Mucosa of descending colon (tissue), 3 donors: ENCODE data around the gene ELL2. TPM values are rescaled to one million over a fixed set of nuclear protein-coding genes. Genes with fewer than 3 reads are reported as not detected.

Source experiments
- ATAC-seq: fragments of 200-7000 bp; cut with Tn5 transposase; one replicate; pipeline ENCODE4 v1.9.1; 2020; ENCODE audit warnings: mild to moderate bottlenecking, moderate library complexity
- DNase-seq, 3 donors: peaks; one replicate each; pipeline ENCODE4 v3.0.0-alpha.2; 2020
- H3K36me3 ChIP-seq: fragments of 200-600 bp; one replicate; pipeline ENCODE4 v1.8.0; 2021; ENCODE audit warnings: low read depth, mild to moderate bottlenecking
- H3K4me1 ChIP-seq: fragments of 200-600 bp; one replicate; pipeline ENCODE4 v1.8.0; 2021; ENCODE audit warnings: low read depth, mild to moderate bottlenecking
- H3K4me3 ChIP-seq: fragments of 200-600 bp; one replicate; pipeline ENCODE4 v1.8.0; 2021; ENCODE audit warnings: mild to moderate bottlenecking
- H3K9me3 ChIP-seq: fragments of 200-600 bp; one replicate; pipeline ENCODE4 v1.8.0; 2021; ENCODE audit warnings: mild to moderate bottlenecking
- intact Hi-C, 2 donors: fragments of 100-400 bp; cut with DNase I in 1 of 2; cut with micrococcal nuclease in 1 of 2; formaldehyde crosslinking; loops; one replicate each; pipeline versions ENCODE4 v1.11.0 to v1.11.1; 2022; cut with DNase I, micrococcal nuclease
- total RNA-seq, 3 donors: library from RNA; stranded (reverse); fragmentation: NEBNext Ultra II Directional in 2 of 3; extraction: Animal tissue kit (Norgen Biotek cat#: 25700) in 2 of 3; gene quantifications; one replicate each; pipeline versions ENCODE4 v1.2.1 to v1.2.4, GENCODE V29; 2021 to 2023
- TF ChIP-seq, protein P1 (sequence below): fragments of 200-600 bp; IDR thresholded peaks from one replicate; pipeline ENCODE4 v1.8.0; 2022; ENCODE audit warnings: antibody characterized with exemption, mild to moderate bottlenecking
- donor health status: DM: no; HTN: no; CAD: no; lungs with moderate emphysema.
- donor health status: DM: no; HTN: no; CAD: no.
- donor health status: DM: no; HTN: yes; CAD: no.

The ELL2 gene
- total RNA-seq, 3 donors from 2014 or later, result 26.9 to 42.7 (median 31.7) TPM

DNA sequence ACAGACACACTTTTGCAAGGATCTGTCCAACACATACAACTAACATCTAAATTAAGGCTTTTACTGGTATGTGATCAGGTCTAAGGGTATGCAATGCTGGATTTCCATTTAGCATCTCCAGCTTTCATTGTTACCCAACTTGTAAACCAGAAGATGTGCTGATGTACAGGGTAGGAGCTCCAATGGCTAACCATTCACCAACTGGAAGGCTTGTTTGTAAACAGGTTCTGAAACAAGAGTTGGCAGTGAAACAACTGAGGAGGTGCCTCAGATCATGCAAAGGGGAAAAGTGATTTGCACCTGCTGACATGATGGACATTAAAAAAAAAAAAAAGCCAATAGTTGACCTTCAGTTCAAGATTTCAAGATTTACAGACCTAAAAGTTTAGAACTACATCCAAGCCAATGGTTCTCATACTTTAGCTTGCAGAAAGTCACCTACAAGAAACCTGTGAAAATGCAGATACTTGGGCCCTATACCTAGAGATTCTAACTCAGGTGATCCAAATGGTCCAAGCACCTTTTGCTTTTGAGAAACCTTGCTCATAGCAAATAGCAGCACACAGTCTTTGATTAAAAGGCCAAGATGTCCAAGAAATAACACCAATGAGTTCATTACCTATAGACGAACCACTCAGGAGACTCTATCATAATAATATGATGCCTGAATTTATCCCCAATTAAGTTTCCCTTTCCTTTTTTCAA is 75.2 kb downstream of the ELL2 start:
- H3K4me3 ChIP-seq, result no peak overlapping the region
- TF ChIP-seq, protein P1, sequence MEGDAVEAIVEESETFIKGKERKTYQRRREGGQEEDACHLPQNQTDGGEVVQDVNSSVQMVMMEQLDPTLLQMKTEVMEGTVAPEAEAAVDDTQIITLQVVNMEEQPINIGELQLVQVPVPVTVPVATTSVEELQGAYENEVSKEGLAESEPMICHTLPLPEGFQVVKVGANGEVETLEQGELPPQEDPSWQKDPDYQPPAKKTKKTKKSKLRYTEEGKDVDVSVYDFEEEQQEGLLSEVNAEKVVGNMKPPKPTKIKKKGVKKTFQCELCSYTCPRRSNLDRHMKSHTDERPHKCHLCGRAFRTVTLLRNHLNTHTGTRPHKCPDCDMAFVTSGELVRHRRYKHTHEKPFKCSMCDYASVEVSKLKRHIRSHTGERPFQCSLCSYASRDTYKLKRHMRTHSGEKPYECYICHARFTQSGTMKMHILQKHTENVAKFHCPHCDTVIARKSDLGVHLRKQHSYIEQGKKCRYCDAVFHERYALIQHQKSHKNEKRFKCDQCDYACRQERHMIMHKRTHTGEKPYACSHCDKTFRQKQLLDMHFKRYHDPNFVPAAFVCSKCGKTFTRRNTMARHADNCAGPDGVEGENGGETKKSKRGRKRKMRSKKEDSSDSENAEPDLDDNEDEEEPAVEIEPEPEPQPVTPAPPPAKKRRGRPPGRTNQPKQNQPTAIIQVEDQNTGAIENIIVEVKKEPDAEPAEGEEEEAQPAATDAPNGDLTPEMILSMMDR, result no peak
- no peak for ATAC-seq
- H3K36me3 ChIP-seq, result no peaks in the 10 kb centered on the region
- intact Hi-C loops, result no loop called here
- DNase-seq, result no peak
- H3K4me1 ChIP-seq, result no peaks in the 10 kb centered on the region
- no peaks in the 10 kb centered on the region for H3K9me3 ChIP-seq

DNA sequence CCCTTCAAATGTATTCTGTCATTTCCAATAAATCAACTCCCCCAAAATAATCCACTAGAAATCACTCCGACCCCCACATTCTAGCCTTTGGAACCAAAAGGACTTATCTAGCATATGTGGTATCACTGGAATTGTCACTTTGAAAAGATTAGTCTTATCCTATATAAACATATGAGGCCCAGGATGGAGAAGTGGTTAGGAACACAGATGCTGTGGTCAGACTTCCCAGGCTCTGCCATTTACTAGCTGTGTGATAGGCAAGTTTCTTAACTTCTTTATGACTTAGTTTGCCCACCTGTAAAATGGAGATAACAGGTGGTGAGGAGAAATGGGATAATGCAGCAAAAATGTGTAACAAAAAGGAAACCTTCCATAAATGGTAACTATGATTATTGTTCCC is 77.1 kb downstream of the ELL2 start:
- TF ChIP-seq, protein P1, result no peak
- Histone ChIP-seq H3K4me3 (no peak overlapping the region), H3K9me3 (no peaks in the 10 kb centered on the region), H3K36me3 (no peaks in the 10 kb centered on the region), H3K4me1 (peaks cover 11% of the 10 kb centered on the region)
- no peak for DNase-seq
- intact Hi-C loops, result no loop called here
- ATAC-seq, result no peak

DNA sequence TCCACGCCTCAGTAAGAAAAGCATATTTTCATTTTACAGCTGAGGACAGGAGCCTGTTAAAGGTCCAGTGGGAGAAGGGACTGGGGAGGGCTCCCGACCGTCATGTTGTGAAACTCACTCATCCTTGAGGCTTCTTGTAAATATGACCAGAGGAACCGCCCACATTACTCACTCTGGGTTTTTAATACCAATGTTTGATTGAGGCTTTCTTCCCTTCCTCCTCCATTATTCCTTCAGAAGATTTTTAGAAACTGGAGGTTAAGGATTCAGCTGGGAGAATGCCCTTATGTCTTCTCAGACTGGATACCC is 77.7 kb downstream of the ELL2 start:
- Histone ChIP-seq H3K36me3 (no peaks in the 10 kb centered on the region), H3K4me3 (no peak overlapping the region), H3K9me3 (no peaks in the 10 kb centered on the region), H3K4me1 (peaks cover 16% of the 10 kb centered on the region)
- TF ChIP-seq, protein P1, result no peak
- ATAC-seq (peak; percentile 27), DNase-seq (no peak)
- intact Hi-C loops, result no loop called here

DNA sequence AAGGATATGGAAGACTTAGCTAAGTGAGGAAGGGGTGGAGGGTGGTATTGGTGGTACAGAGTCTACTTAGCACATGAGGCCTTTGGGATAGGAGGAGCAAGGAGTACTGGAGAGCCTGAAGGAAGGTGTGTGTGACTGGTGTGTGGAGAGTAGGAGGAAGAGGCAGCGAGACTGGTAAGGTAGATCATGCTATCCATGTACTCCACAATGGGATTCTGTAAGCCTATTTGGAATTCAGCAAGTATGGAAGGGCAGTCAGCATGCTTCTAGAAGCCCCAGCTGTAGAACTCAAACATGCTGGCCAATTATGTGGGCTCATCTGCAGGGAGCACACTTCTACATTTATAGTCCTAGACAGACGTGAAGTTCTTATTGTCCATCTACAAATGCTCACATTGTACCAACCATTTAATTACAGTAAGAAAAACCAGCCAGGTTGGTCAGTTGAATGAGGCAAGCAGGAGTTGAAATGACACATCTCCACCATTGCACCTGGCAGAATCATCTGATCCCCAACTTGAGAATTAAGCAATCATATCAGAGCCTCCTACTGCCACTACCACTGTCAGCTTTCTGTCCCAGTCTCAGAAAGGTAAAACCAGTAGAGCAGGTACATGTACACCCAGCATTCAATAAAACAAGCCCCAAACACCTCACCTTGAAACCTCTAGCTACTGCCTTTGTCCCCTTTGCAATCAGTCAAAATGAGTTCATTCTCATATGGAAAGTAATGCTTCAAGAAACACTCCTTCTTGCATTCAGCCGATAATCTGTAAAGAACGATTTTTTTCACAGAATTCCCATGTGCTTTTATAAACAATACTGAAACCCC is 78.2 kb downstream of the ELL2 start:
- ATAC-seq, result no peak
- Histone ChIP-seq H3K4me1 (peaks cover 16% of the 10 kb centered on the region), H3K4me3 (no peak overlapping the region), H3K36me3 (no peaks in the 10 kb centered on the region), H3K9me3 (no peaks in the 10 kb centered on the region)
- intact Hi-C loops, result no loop called here
- TF ChIP-seq, protein P1, result no peak
- DNase-seq, result no peak

DNA sequence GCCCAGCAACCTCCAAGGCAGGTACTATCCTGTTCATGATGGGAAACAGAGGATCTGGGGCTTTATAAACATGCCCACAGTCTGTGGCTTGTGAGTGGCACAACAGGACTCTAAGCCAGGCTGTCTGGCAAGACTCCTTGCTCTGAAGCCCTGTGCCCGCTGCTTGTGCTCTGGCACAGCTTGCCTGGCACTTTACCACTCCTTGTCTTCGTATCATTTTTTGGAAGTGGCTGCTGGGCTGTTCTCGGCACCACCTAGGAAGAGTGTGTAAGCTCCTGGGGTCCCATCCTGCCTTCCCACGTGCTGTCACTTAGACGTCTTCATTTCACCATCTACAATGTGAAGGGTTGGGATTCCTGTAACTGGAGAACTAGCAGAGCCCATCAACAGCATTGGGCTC is 79.8 kb downstream of the ELL2 start:
- TF ChIP-seq, protein P1, result no peak
- peaks cover 16% of the 10 kb centered on the region for H3K4me1 ChIP-seq
- intact Hi-C loops, result no loop called here
- no peaks in the 10 kb centered on the region for H3K9me3 ChIP-seq
- DNase-seq (no peak), ATAC-seq (no peak)
- no peaks in the 10 kb centered on the region for H3K36me3 ChIP-seq
- H3K4me3 ChIP-seq, result no peak overlapping the region
